Measurements from ENCODE around the gene NTRK3. TPM values are rescaled to one million over a fixed set of nuclear protein-coding genes. Genes with fewer than 3 reads are reported as not detected.

The NTRK3 gene
- total and polyA plus RNA-seq, 2 donors (not counting 3 experiments of a cell fraction or from before 2014, with no cell fraction given) = not detected

DNA sequence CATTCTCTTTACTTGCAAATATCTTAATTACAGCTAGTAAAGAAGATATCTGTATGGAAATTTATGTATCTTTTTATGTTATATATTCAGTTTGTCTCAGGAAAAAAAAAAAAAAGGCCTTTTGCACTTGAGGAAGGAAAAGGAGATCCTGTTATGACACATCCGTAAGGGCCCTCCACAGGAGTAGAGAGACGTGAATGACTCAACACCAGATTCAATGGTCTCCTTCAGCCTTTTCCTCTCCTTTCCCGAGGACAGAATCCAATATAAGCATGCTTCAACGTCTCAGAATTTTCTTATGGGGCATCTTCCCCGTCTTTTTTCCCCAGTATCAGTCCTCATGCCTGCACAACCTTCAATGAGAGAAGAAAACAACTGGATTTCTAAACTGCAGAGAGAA is 340.3 kb downstream of the NTRK3 start:
- dilution Hi-C loops (cut with MboI; ENCODE audit: extremely low pct_ligation_motif_present, low sequenced_read_pairs) (no loop called here), intact Hi-C loops (cut with micrococcal nuclease) (no loop called here)
- Histone ChIP-seq H3K9me1 (replicated peaks; ENCODE audit: control insufficient read depth, extremely low read depth, insufficient read depth, low read length) (no peaks in the 10 kb centered on the region), H3K4me3 (replicated peaks in 1 of 3; ENCODE audit: insufficient read depth in 1 of 3, low read depth in 1 of 3, low read length in 3 of 3) (no peak overlapping the region), H3K4me2 (ENCODE audit: insufficient read depth, low read length) (no peak overlapping the region), H3K79me2 (ENCODE audit: control insufficient read depth, insufficient read depth, low read length) (no peaks in the 10 kb centered on the region), H3K9ac (replicated peaks; ENCODE audit: extremely low read depth, insufficient read depth, low read length) (no peak overlapping the region), H3K4me1 (ENCODE audit: control insufficient read depth, extremely low read depth, insufficient read depth, low read length) (no peaks in the 10 kb centered on the region), H2AFZ (ENCODE audit: low read depth, low read length) (no peak overlapping the region), H3K27me3 (ENCODE audit: control insufficient read depth in 2 of 2, insufficient read depth in 2 of 2, low read length in 2 of 2) (no peaks in the 10 kb centered on the region), H3K9me3 (replicated peaks; ENCODE audit: control insufficient read depth, insufficient read depth, low read length) (no peaks in the 10 kb centered on the region), H3K27ac (ENCODE audit: insufficient read depth, low read depth, low read length) (no peak overlapping the region), H4K20me1 (replicated peaks; ENCODE audit: control insufficient read depth, extremely low read depth, insufficient read depth, low read length) (no peaks in the 10 kb centered on the region), H3K36me3 (ENCODE audit: control insufficient read depth in 2 of 2, extremely low read depth in 1 of 2, insufficient read depth in 2 of 2, low read length in 2 of 2) (no peaks in the 10 kb centered on the region)
- no peak for DNase-seq (ENCODE audit: low read depth, low spot score)
- ChIA-PET POLR2A (no interaction called here), CTCF (no interaction called here)
- BruUV-seq (replicated peaks) = no TSS peak
- no peak for FAIRE-seq
- TF ChIP-seq POLR2A (IDR thresholded peaks at IDR 0.05; ENCODE audit: low read depth, low read length) (no peak), JUN (IDR thresholded peaks at IDR 0.05; ENCODE audit: borderline replicate concordance, insufficient read depth, insufficient read length, low read depth) (no peak), POLR2AphosphoS5 (IDR thresholded peaks at IDR 0.05; ENCODE audit: insufficient read depth, low read depth, low read length) (no peak), GATA2 (IDR thresholded peaks at IDR 0.05; ENCODE audit: insufficient read depth, insufficient read length, low read depth, low read length) (no peak), EZH2 (IDR thresholded peaks at IDR 0.05; ENCODE audit: borderline replicate concordance, low read depth, low read length, severe bottlenecking) (no peak), MYC (IDR thresholded peaks at IDR 0.05; ENCODE audit: low read depth, low read length) (no peak), FOS (IDR thresholded peaks at IDR 0.05; ENCODE audit: borderline replicate concordance, insufficient read depth, low read length) (no peak)
- TF ChIP-seq, protein P1, sequence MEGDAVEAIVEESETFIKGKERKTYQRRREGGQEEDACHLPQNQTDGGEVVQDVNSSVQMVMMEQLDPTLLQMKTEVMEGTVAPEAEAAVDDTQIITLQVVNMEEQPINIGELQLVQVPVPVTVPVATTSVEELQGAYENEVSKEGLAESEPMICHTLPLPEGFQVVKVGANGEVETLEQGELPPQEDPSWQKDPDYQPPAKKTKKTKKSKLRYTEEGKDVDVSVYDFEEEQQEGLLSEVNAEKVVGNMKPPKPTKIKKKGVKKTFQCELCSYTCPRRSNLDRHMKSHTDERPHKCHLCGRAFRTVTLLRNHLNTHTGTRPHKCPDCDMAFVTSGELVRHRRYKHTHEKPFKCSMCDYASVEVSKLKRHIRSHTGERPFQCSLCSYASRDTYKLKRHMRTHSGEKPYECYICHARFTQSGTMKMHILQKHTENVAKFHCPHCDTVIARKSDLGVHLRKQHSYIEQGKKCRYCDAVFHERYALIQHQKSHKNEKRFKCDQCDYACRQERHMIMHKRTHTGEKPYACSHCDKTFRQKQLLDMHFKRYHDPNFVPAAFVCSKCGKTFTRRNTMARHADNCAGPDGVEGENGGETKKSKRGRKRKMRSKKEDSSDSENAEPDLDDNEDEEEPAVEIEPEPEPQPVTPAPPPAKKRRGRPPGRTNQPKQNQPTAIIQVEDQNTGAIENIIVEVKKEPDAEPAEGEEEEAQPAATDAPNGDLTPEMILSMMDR (IDR thresholded peaks at IDR 0.05; ENCODE audit: extremely low read depth in 1 of 2, insufficient read depth in 1 of 2, low read depth in 1 of 2, low read length in 2 of 2) = no peak
- TF ChIP-seq, protein P2, sequence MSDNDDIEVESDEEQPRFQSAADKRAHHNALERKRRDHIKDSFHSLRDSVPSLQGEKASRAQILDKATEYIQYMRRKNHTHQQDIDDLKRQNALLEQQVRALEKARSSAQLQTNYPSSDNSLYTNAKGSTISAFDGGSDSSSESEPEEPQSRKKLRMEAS (IDR thresholded peaks at IDR 0.05; ENCODE audit: insufficient read depth, insufficient read length) = no peak

Measured in endothelial cell of umbilical vein (primary cell).